H1 (cell line): ENCODE data around the gene CRTC1. TPM values are rescaled to one million over a fixed set of nuclear protein-coding genes. Genes with fewer than 3 reads are reported as not detected.

Experiments
- CTCF ChIA-PET: fragments of 300-600 bp; sonication (Branson Sonifier 250); formaldehyde crosslinking; loops from one replicate; lab custom pipeline; 2021; ENCODE audit not compliant: partially characterized antibody; lab: Charles Lee
- POLR2A ChIA-PET: fragments of 300-600 bp; sonication (Branson Sonifier 250); formaldehyde crosslinking; loops from one replicate; lab custom pipeline; 2021; ENCODE audit warnings: inconsistent platforms; ENCODE audit not compliant: partially characterized antibody; lab: Charles Lee
- DNase-seq, 2 experiments: peaks; one replicate each; pipeline versions ENCODE4 v3.0.0 to v3.0.0-alpha.2; 2010 to 2022; ENCODE audit warnings: low spot score in 2 of 2, low read depth in 1 of 2, mixed read lengths in 1 of 2
- FAIRE-seq: peaks from 2 replicates; lab custom pipeline; 2011; peaks lifted over from hg19 to GRCh38; lab: Jason Lieb, UNC
- H2AFZ ChIP-seq: 2 replicates; pipeline ENCODE4 v1.8.1; 2012; ENCODE audit warnings: low read length, inconsistent platforms
- H2AK5ac ChIP-seq: 2 replicates; pipeline ENCODE4 v1.6.1; 2013; ENCODE audit warnings: low read depth, low read length
- H2BK120ac ChIP-seq: replicated peaks from 2 replicates; pipeline ENCODE3; 2013; ENCODE audit warnings: low read depth, low read length, inconsistent platforms
- H2BK12ac ChIP-seq: 2 replicates; pipeline ENCODE4 v1.6.1; 2013; ENCODE audit warnings: low read depth, low read length
- H2BK15ac ChIP-seq: 2 replicates; pipeline ENCODE4 v1.6.1; 2013; ENCODE audit warnings: low read length
- H2BK20ac ChIP-seq: 2 replicates; pipeline ENCODE4 v1.6.1; 2013; ENCODE audit warnings: low read length
- H2BK5ac ChIP-seq: 2 replicates; pipeline ENCODE4 v1.6.1; 2013; ENCODE audit warnings: low read depth, low read length
- H3K14ac ChIP-seq: 2 replicates; pipeline ENCODE4 v1.6.1; 2013; ENCODE audit warnings: inconsistent platforms; ENCODE audit not compliant: insufficient read length
- H3K18ac ChIP-seq: 2 replicates; pipeline ENCODE4 v1.6.1; 2013; ENCODE audit warnings: low read length; ENCODE audit errors: extremely low read depth
- H3K23ac ChIP-seq: 2 replicates; pipeline ENCODE4 v1.6.1; 2013; ENCODE audit warnings: inconsistent platforms; ENCODE audit not compliant: insufficient read length
- H3K23me2 ChIP-seq: 2 replicates; pipeline ENCODE4 v1.6.1; 2013; ENCODE audit warnings: low read depth, low read length
- H3K27ac ChIP-seq: 2 replicates; pipeline ENCODE4 v1.6.1; 2011; ENCODE audit warnings: low read depth, low read length, inconsistent platforms
- H3K27me3 ChIP-seq, 4 experiments: replicated peaks in 1 of 4; 1 replicate in 1 of 4; 2 replicates in 3 of 4; pipeline versions ENCODE4 v1.6.1 to v1.8.1; 2011 to 2013; ENCODE audit warnings: low read length in 3 of 4, mild to moderate bottlenecking in 3 of 4, inconsistent platforms in 2 of 4, mixed read lengths in 2 of 4, moderate library complexity in 1 of 4; ENCODE audit not compliant: control insufficient read depth in 3 of 4, insufficient read depth in 3 of 4; ENCODE audit errors: extremely low read depth in 1 of 4
- H3K36me3 ChIP-seq, 4 experiments: 2 replicates each; pipeline versions ENCODE4 v1.6.1 to v1.8.1; 2011 to 2013; ENCODE audit warnings: mild to moderate bottlenecking in 4 of 4, low read length in 3 of 4, moderate library complexity in 2 of 4, control low read depth in 1 of 4, inconsistent platforms in 1 of 4; ENCODE audit not compliant: insufficient read depth in 4 of 4, control insufficient read depth in 2 of 4
- H3K4ac ChIP-seq: replicated peaks from 2 replicates; pipeline ENCODE3; 2013; ENCODE audit warnings: low read length, low read depth, mixed read lengths, inconsistent platforms; ENCODE audit not compliant: insufficient read length
- H3K4me1 ChIP-seq, 4 experiments: replicated peaks in 1 of 4; 1 replicate in 1 of 4; 2 replicates in 3 of 4; pipeline versions ENCODE4 v1.6.1 to v1.8.1; 2011 to 2013; ENCODE audit warnings: low read length in 3 of 4, inconsistent platforms in 2 of 4, mixed read lengths in 1 of 4; ENCODE audit not compliant: insufficient read depth in 4 of 4, control insufficient read depth in 3 of 4
- H3K4me2 ChIP-seq, 2 experiments: 2 replicates each; pipeline versions ENCODE4 v1.6.1 to v1.8.1; 2011 to 2013; ENCODE audit warnings: low read depth in 2 of 2, low read length in 2 of 2, control low read depth in 1 of 2, inconsistent platforms in 1 of 2, mild to moderate bottlenecking in 1 of 2; ENCODE audit not compliant: insufficient read depth in 1 of 2
- H3K4me3 ChIP-seq, 4 experiments: fragments of 200-600, 300-600 bp in 1 of 4; sonication (generic), shearing (Covaris generic), sonication (Bioruptor Twin) in 1 of 4; 2 replicates each; pipeline versions ENCODE4 v1.5.1 to v1.8.1; 2011 to 2016; ENCODE audit warnings: low read length in 4 of 4, low read depth in 3 of 4, control low read depth in 2 of 4, inconsistent platforms in 2 of 4, mild to moderate bottlenecking in 2 of 4, mixed read lengths in 1 of 4, moderate library complexity in 1 of 4; ENCODE audit not compliant: insufficient read depth in 2 of 4; ENCODE audit errors: extremely low read depth in 1 of 4
- H3K56ac ChIP-seq: replicated peaks from 2 replicates; pipeline ENCODE3; 2013; ENCODE audit warnings: low read depth, mild to moderate bottlenecking, mixed read lengths, low read length, inconsistent platforms; ENCODE audit not compliant: insufficient read length
- H3K79me1 ChIP-seq: 2 replicates; pipeline ENCODE4 v1.6.1; 2013; ENCODE audit warnings: low read depth, low read length, control low read depth
- H3K79me2 ChIP-seq, 2 experiments: 2 replicates each; pipeline versions ENCODE4 v1.6.1 to v1.8.1; 2012 to 2013; ENCODE audit warnings: low read length in 2 of 2, mild to moderate bottlenecking in 2 of 2, inconsistent platforms in 1 of 2; ENCODE audit not compliant: insufficient read depth in 2 of 2, control insufficient read depth in 1 of 2
- H3K9ac ChIP-seq, 4 experiments: replicated peaks in 1 of 4; 1 replicate in 1 of 4; 2 replicates in 3 of 4; pipeline versions ENCODE4 v1.6.1 to v1.8.1; 2011 to 2013; ENCODE audit warnings: low read depth in 3 of 4, low read length in 3 of 4, control low read depth in 2 of 4, mild to moderate bottlenecking in 2 of 4, moderate library complexity in 2 of 4, inconsistent platforms in 1 of 4; ENCODE audit errors: extremely low read depth in 1 of 4
- H3K9me3 ChIP-seq, 2 experiments: 2 replicates each; pipeline versions ENCODE4 v1.6.1 to v1.8.1; 2012 to 2013; ENCODE audit warnings: mild to moderate bottlenecking in 2 of 2, moderate library complexity in 2 of 2, control low read depth in 1 of 2, inconsistent platforms in 1 of 2, low read depth in 1 of 2, low read length in 1 of 2, mixed read lengths in 1 of 2; ENCODE audit not compliant: insufficient read depth in 2 of 2
- H4K20me1 ChIP-seq, 2 experiments: replicated peaks in 1 of 2; 2 replicates each; pipeline versions ENCODE3 to v1.8.1; 2011 to 2013; ENCODE audit warnings: inconsistent platforms in 2 of 2, low read length in 2 of 2, mild to moderate bottlenecking in 1 of 2; ENCODE audit not compliant: insufficient read depth in 2 of 2, control insufficient read depth in 1 of 2
- H4K5ac ChIP-seq: 2 replicates; pipeline ENCODE4 v1.6.1; 2013; ENCODE audit warnings: low read length, low read depth, mixed read lengths, inconsistent platforms; ENCODE audit not compliant: insufficient read length
- H4K8ac ChIP-seq: 2 replicates; pipeline ENCODE4 v1.8.0; 2013; ENCODE audit warnings: mild to moderate bottlenecking, moderate library complexity, low read length, inconsistent platforms; ENCODE audit not compliant: insufficient read depth; ENCODE audit errors: extremely low read depth
- H4K91ac ChIP-seq: replicated peaks from 2 replicates; pipeline ENCODE3; 2013; ENCODE audit warnings: low read length, mixed read lengths, inconsistent platforms; ENCODE audit not compliant: insufficient read length
- SAP30 ChIP-seq: fragments of 300-600 bp; sonication (generic); IDR thresholded peaks from 2 replicates; pipeline ENCODE4 v1.7.1; 2012; ENCODE audit warnings: low read length, moderate library complexity, mild to moderate bottlenecking, inconsistent platforms; ENCODE audit not compliant: insufficient read depth, insufficient replicate concordance
- SP2 ChIP-seq: IDR thresholded peaks from 2 replicates; pipeline ENCODE4 v1.6.1; 2012; ENCODE audit warnings: mild to moderate bottlenecking, low read length, inconsistent platforms
- WGBS, 2 experiments: shearing (Covaris generic) in 1 of 2; methylation state at CpG; one replicate each; pipeline versions ENCODE4 v1.1.6 to v1.1.7; 2013 to 2015; ENCODE audit warnings: low lambda C conversion rate in 2 of 2, mixed read lengths in 2 of 2, inconsistent platforms in 1 of 2, low coverage in 1 of 2, missing lambda C conversion rate in 1 of 2; ENCODE audit not compliant: insufficient replicate concordance in 2 of 2, insufficient coverage in 1 of 2, insufficient read length in 1 of 2; ENCODE audit errors: extremely low coverage in 1 of 2, missing lambda C conversion rate in 1 of 2; 5-methylcytosine and 5-hydroxymethylcytosine counted together
- polyA plus RNA-seq, 7 experiments: library from polyadenylated mRNA; depleted of rRNA in 3 of 7; stranded (reverse) in 5 of 7; unstranded in 2 of 7; fragments of >200 nt in 5 of 7; fragments of 200-250 nt in 2 of 7; gene quantifications; 1 replicate in 5 of 7; 2 replicates in 1 of 7; 4 replicates in 1 of 7; pipeline versions ENCODE4 v1.2.1 to v1.2.3, GENCODE V29; 2011 to 2013; ENCODE audit warnings: missing spikeins in 2 of 7, mixed read lengths in 2 of 7
- total RNA-seq: library from RNA; stranded (reverse); fragmentation: NEBNext Ultra II Directional; extraction: Animal tissue kit (Norgen Biotek cat#: 25700); gene quantifications from 2 replicates; pipeline ENCODE4 v1.2.1, GENCODE V29; 2021

Gene CRTC1
- total and polyA plus RNA-seq, 2 of the 8 experiments (the other 6 are each of a cell fraction or from before 2014, with no cell fraction given): 2.9 to 8.5 TPM

GRCh38 chr19:18666784-18667183, 16.7 kb upstream of the CRTC1 start:
- WGBS, 2 experiments: 90% methylated on average over 5 of the region's 5 CpGs; no CpG with 5 or more reads in 1 of the 2 experiments
- no peak overlapping the region for H2BK15ac ChIP-seq
- H3K9me3 ChIP-seq: no peaks in the 10 kb centered on the region
- H3K4me2 ChIP-seq: no peak overlapping the region
- ChIA-PET CTCF (interaction anchor here (0.7 to 2.4 kb wide), 3 partner anchors 9 to 197 kb away, joined by 3 to 12 read pairs (median 3); no protein-coding TSS in a partner anchor), POLR2A (interaction anchor here (1.0 kb wide), 2 partner anchors 28 to 93 kb away, joined by 3 read pairs; no protein-coding TSS in a partner anchor)
- peaks cover 5 to 8% of the 10 kb centered on the region in 2 experiments for H4K20me1 ChIP-seq
- no peak overlapping the region; the same call in 1 of the 2 replicates for H4K8ac ChIP-seq
- no peak overlapping the region for H3K18ac ChIP-seq
- H3K27me3 ChIP-seq: no peaks in the 10 kb centered on the region
- H3K23me2 ChIP-seq: no peaks in the 10 kb centered on the region
- no peak overlapping the region for H3K27ac ChIP-seq
- H3K36me3 ChIP-seq: peaks cover 0 to 17% (median 2%) of the 10 kb centered on the region in 4 experiments; a peak in 4 of 8 replicates
- no peaks in the 10 kb centered on the region for H3K79me2 ChIP-seq
- H3K56ac ChIP-seq: no peak overlapping the region
- no peak overlapping the region for H3K4ac ChIP-seq
- H3K14ac ChIP-seq: no peak overlapping the region
- no peak overlapping the region for H2BK5ac ChIP-seq
- H3K4me3 ChIP-seq: no peak overlapping the region
- no peak overlapping the region for H2BK120ac ChIP-seq
- no peak for FAIRE-seq
- peaks cover 0 to 6% (median 3%) of the 10 kb centered on the region in 4 experiments; a peak in 4 of 7 replicates for H3K4me1 ChIP-seq
- H4K5ac ChIP-seq: no peak overlapping the region
- no peak overlapping the region for H3K9ac ChIP-seq
- no peak overlapping the region for H4K91ac ChIP-seq
- no peak overlapping the region for H2AFZ ChIP-seq
- H2BK20ac ChIP-seq: no peak overlapping the region
- no peaks in the 10 kb centered on the region for H3K79me1 ChIP-seq
- DNase-seq: no peak
- no peak overlapping the region for H2AK5ac ChIP-seq
- H2BK12ac ChIP-seq: no peak overlapping the region
- H3K23ac ChIP-seq: no peak overlapping the region
- no peak for TF ChIP-seq SP2
- no peak for TF ChIP-seq SAP30
